Keratinocyte (primary cell): Measurements from ENCODE around the gene UFD1. TPM values are rescaled to one million over a fixed set of nuclear protein-coding genes. Genes with fewer than 3 reads are reported as not detected.

Experiments used
- DNase-seq: peaks from one replicate; pipeline ENCODE4 v3.0.0-alpha.2; 2011; ENCODE audit warnings: low read depth, missing footprints, low spot score
- FAIRE-seq: peaks from 2 replicates; lab custom pipeline; 2011; peaks lifted over from hg19 to GRCh38; lab: Jason Lieb, UNC
- H2AFZ ChIP-seq: 2 replicates; pipeline ENCODE4 v1.6.0; 2012; ENCODE audit warnings: low read length, control low read depth, inconsistent platforms; ENCODE audit not compliant: control insufficient read depth
- H3K27ac ChIP-seq: 2 replicates; pipeline ENCODE4 v1.5.1; 2011; ENCODE audit warnings: low read length; ENCODE audit not compliant: control insufficient read depth, insufficient read depth
- H3K27me3 ChIP-seq: 3 replicates; pipeline ENCODE4 v1.6.0; 2011; ENCODE audit warnings: low read length; ENCODE audit not compliant: control insufficient read depth, insufficient read depth; ENCODE audit errors: extremely low read depth
- H3K36me3 ChIP-seq, 2 experiments: 2 replicates in 1 of 2; 3 replicates in 1 of 2; pipeline ENCODE4 v1.5.1; 2011; ENCODE audit warnings: low read length in 2 of 2, mild to moderate bottlenecking in 1 of 2; ENCODE audit not compliant: control insufficient read depth in 2 of 2, insufficient read depth in 2 of 2; ENCODE audit errors: extremely low read depth in 1 of 2
- H3K4me1 ChIP-seq: 3 replicates; pipeline ENCODE4 v1.5.1; 2011; ENCODE audit warnings: low read length; ENCODE audit not compliant: control insufficient read depth, insufficient read depth; ENCODE audit errors: extremely low read depth
- H3K4me2 ChIP-seq: 3 replicates; pipeline ENCODE4 v1.6.0; 2011; ENCODE audit warnings: low read depth, low read length; ENCODE audit not compliant: control insufficient read depth, insufficient read depth; ENCODE audit errors: extremely low read depth
- H3K4me3 ChIP-seq, 3 experiments: fragments of 200-600 bp in 1 of 3; sonication (generic) in 1 of 3; 2 replicates in 2 of 3; 3 replicates in 1 of 3; pipeline ENCODE4 v1.5.1; 2011 to 2016; ENCODE audit warnings: low read length in 3 of 3, mild to moderate bottlenecking in 3 of 3, control low read depth in 2 of 3, inconsistent platforms in 1 of 3, low read depth in 1 of 3, mixed read lengths in 1 of 3, mixed run types in 1 of 3, moderate library complexity in 1 of 3; ENCODE audit not compliant: control insufficient read depth in 2 of 3, insufficient read depth in 2 of 3; ENCODE audit errors: extremely low read depth in 1 of 3
- H3K79me2 ChIP-seq: 2 replicates; pipeline ENCODE4 v1.6.0; 2012; ENCODE audit warnings: low read length; ENCODE audit not compliant: control insufficient read depth, insufficient read depth
- H3K9ac ChIP-seq: 3 replicates; pipeline ENCODE4 v1.6.0; 2011; ENCODE audit warnings: low read length; ENCODE audit not compliant: control insufficient read depth, insufficient read depth; ENCODE audit errors: extremely low read depth
- H3K9me1 ChIP-seq: 3 replicates; pipeline ENCODE4 v1.6.0; 2011; ENCODE audit warnings: low read length; ENCODE audit not compliant: control insufficient read depth, insufficient read depth; ENCODE audit errors: extremely low read depth
- H3K9me3 ChIP-seq: 2 replicates; pipeline ENCODE4 v1.5.1; 2012; ENCODE audit warnings: low read depth, low read length; ENCODE audit not compliant: control insufficient read depth
- H4K20me1 ChIP-seq: 3 replicates; pipeline ENCODE4 v1.6.0; 2011; ENCODE audit warnings: low read length; ENCODE audit not compliant: control insufficient read depth, insufficient read depth; ENCODE audit errors: extremely low read depth
- CTCF ChIP-seq, 3 experiments: IDR thresholded peaks in 1 of 3; conservative IDR thresholded peaks in 1 of 3; optimal IDR thresholded peaks in 1 of 3; 2 replicates in 2 of 3; 3 replicates in 1 of 3; pipeline versions ENCODE3 to v1.5.1; 2011; ENCODE audit warnings: low read length in 3 of 3, mild to moderate bottlenecking in 3 of 3, moderate library complexity in 2 of 3, control low read depth in 1 of 3, inconsistent platforms in 1 of 3; ENCODE audit not compliant: insufficient read depth in 2 of 3; ENCODE audit errors: extremely low read depth in 1 of 3
- EZH2 ChIP-seq: IDR thresholded peaks from one replicate; pipeline ENCODE4 v1.6.1; 2012; ENCODE audit warnings: inconsistent platforms, mild to moderate bottlenecking, low read length, moderate library complexity
- dilution Hi-C: fragments of 300-500 bp; cut with MboI; formaldehyde crosslinking; loops from one replicate; pipeline ENCODE4 v1.7.0; 2020; ENCODE audit warnings: low sequenced_read_pairs; ENCODE audit not compliant: extremely low pct_ligation_motif_present
- polyA plus RNA-seq, 5 experiments: library from polyadenylated mRNA; depleted of rRNA in 3 of 5; stranded (reverse) in 3 of 5; stranded (forward) in 1 of 5; unstranded in 1 of 5; fragments of >200 nt; gene quantifications; 1 replicate in 1 of 5; 2 replicates in 3 of 5; 3 replicates in 1 of 5; pipeline versions ENCODE4 v1.2.1 to v1.2.3, GENCODE V29; 2011 to 2012; ENCODE audit warnings: missing spikeins in 2 of 5, low read depth in 1 of 5, low replicate concordance in 1 of 5

The UFD1 gene
- polyA plus RNA-seq, 1 donor (not counting 4 experiments of a cell fraction or from before 2014, with no cell fraction given) = 145 TPM

DNA sequence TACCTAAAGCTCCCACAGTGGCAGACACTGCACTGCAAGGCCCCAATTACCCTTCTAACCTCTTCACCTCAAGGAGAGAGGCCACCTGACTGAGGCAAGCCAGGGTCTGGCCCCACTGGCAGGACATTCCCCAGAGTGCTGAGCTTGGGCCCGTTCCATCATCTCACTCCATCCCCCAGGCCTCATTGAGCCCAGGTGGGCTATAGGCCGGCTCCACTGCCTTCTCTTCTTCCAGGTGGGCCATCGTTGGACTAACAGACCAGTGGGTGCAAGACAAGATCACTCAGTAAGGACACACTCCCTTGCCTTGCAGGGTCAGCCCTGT is 19.8 kb upstream of the UFD1 start:
- Histone ChIP-seq H3K4me1 (no peaks in the 10 kb centered on the region), H3K79me2 (no peaks in the 10 kb centered on the region), H3K27ac (no peak overlapping the region), H3K4me3 (no peak overlapping the region), H3K9me1 (no peaks in the 10 kb centered on the region), H2AFZ (no peak overlapping the region), H3K9me3 (no peaks in the 10 kb centered on the region), H3K27me3 (no peaks in the 10 kb centered on the region), H3K4me2 (no peak overlapping the region), H3K9ac (no peak overlapping the region), H4K20me1 (no peaks in the 10 kb centered on the region), H3K36me3 (peaks cover 0 to 2% of the 10 kb centered on the region in 2 experiments)
- FAIRE-seq (no peak), DNase-seq (no peak)
- dilution Hi-C loops = no loop called here
- TF ChIP-seq CTCF (optimal IDR thresholded peaks at IDR 0.05 in 1 of 3, IDR thresholded peaks at IDR 0.05 in 1 of 3, conservative IDR thresholded peaks at IDR 0.05 in 1 of 3; ENCODE audit: extremely low read depth in 1 of 3, insufficient read depth in 2 of 3, low read length in 3 of 3) = no peak
- TF ChIP-seq EZH2 = no peak

GRCh38 chr22:19498154-19498865 is 19.3 kb upstream of the UFD1 start:
- FAIRE-seq = no peak
- dilution Hi-C loops = no loop called here

DNA sequence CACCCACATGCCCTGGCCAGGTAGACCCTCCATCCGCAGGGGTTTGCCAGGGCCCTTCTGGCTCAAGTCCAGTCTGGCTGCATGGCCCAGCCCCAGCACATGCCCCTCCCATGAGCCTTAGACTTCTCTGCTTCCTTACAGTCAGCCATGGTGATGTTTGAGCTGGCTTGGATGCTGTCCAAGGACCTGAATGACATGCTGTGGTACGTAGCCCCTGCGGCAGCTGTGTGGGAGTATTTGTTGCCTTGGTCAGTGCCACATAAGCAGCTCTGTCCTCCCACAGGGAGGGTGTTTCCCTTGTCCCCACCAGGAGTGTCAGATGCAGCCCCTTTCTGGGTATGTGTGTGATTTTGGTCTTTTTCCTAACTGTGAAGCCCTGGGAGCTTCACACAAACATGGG is 18.3 kb upstream of the UFD1 start:
- Histone ChIP-seq H3K4me1 (no peaks in the 10 kb centered on the region), H3K79me2 (no peaks in the 10 kb centered on the region), H3K27me3 (no peaks in the 10 kb centered on the region), H3K9ac (no peak overlapping the region), H3K36me3 (peaks cover 0 to 2% of the 10 kb centered on the region in 2 experiments), H3K4me3 (no peak overlapping the region), H3K27ac (no peak overlapping the region), H3K9me3 (no peaks in the 10 kb centered on the region), H2AFZ (no peak overlapping the region), H4K20me1 (no peaks in the 10 kb centered on the region), H3K9me1 (no peaks in the 10 kb centered on the region), H3K4me2 (no peak overlapping the region)
- no peak for DNase-seq
- dilution Hi-C loops = no loop called here
- TF ChIP-seq CTCF (optimal IDR thresholded peaks at IDR 0.05 in 1 of 3, IDR thresholded peaks at IDR 0.05 in 1 of 3, conservative IDR thresholded peaks at IDR 0.05 in 1 of 3; ENCODE audit: extremely low read depth in 1 of 3, insufficient read depth in 2 of 3, low read length in 3 of 3) (no peak), EZH2 (no peak)
- FAIRE-seq = no peak

More at GRCh38 chr22:19498154-19498865, 19.3 kb upstream of the UFD1 start:
- TF ChIP-seq EZH2 = no peak
- Histone ChIP-seq H2AFZ (no peak overlapping the region), H3K79me2 (no peaks in the 10 kb centered on the region), H3K4me3 (no peak overlapping the region), H3K27me3 (no peaks in the 10 kb centered on the region), H3K9me3 (no peaks in the 10 kb centered on the region), H3K9me1 (no peaks in the 10 kb centered on the region), H3K27ac (no peak overlapping the region), H3K4me1 (no peaks in the 10 kb centered on the region), H3K36me3 (peaks cover 0 to 2% of the 10 kb centered on the region in 2 experiments), H3K9ac (no peak overlapping the region), H4K20me1 (no peaks in the 10 kb centered on the region), H3K4me2 (no peak overlapping the region)
- DNase-seq = no peak
